HG02678 (cell line): Measurements from ENCODE around the gene ABCA8.

Experiments used
- ATAC-seq: cut with Tn5 transposase; IDR thresholded peaks from one replicate; pipeline ENCODE4 v1.9.1; 2021; ENCODE audit warnings: mild to moderate bottlenecking, moderate library complexity; ENCODE audit not compliant: unreplicated experiment

Gene ABCA8

GRCh38 chr17:68870161-68870826, 84.9 kb downstream of the ABCA8 start:
- no peak for ATAC-seq

DNA sequence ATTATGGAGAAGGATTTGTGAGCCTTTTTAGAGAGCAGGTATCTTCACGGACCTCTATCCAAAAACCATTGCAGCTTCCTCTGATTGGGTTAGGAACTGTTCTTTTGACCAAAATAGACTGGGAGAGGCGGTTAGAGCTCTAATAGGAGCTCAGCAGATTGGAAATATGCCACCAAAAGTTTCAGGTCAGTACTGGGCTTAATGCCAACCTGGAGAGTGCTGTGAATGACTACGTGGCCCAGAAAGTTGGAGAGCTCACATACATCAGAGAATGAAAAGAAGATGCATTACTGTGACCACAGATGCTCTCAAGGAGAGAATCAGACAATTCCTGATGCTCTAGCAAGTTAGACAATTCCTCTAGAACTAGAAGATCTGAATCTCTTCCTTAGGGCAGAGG, 86.5 kb downstream of the ABCA8 start:
- no peak for ATAC-seq

DNA sequence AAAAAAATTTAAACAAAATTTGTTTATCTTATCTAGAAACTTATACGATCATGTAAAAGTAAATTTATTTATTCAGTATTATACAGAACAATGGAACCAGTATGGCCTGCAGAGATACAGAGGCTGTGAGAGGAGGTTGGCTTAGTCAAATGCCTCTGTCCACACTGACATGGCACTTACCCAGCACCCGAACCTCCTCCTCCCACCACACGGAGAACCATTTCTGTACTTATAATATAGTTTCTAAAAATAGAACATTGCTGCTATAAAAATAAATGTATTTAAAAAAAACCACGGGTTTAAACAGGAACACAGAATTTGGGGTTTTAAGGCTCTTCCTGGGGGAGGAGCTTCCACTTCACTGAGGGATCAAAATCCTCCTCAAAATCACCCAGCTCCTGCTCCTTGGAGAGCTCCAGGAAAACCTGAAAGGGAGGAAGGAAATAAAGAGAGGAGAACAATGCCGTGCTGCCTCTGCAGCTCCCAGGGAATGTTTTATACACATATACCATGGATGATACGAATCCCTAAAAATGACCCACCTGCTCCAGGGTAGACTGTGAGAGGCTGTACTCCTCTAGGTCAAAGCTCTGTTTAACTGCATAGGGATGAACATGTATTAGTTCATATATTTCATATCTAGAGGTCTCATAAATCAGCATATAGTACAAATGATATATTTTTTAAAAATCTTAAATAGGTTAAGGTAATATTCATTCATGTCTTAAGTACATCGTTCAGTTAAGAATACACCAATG, 87.3 kb downstream of the ABCA8 start:
- ATAC-seq, result no peak

DNA sequence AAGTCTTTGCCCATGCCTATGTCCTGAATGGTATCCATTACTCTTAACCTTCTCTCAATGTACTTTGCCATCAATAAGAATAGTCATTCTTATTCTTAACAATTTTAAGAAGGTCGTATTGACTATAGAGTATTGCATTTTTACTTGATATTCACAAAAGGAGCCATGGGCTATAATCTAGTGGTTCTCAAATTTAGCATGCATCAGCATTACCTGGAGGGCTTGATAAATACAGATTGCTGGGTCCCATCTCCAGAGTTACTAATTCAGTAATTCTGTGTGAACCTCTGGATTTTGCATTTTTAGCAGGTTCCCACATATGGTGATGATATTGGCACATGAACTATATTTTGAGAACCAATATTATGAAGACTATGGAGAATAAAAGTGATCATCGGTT, 89.6 kb downstream of the ABCA8 start:
- ATAC-seq, result no peak

GRCh38 chr17:68863091-68863652, 92.0 kb downstream of the ABCA8 start:
- ATAC-seq, result no peak

- no peak for ATAC-seq
Observed at GRCh38 chr17:68861602-68862001, 93.6 kb downstream of the ABCA8 start.

GRCh38 chr17:68860941-68861340, 94.3 kb downstream of the ABCA8 start:
- ATAC-seq, result no peak

GRCh38 chr17:68854452-68854851, 100.7 kb downstream of the ABCA8 start:
- ATAC-seq, result no peak

DNA sequence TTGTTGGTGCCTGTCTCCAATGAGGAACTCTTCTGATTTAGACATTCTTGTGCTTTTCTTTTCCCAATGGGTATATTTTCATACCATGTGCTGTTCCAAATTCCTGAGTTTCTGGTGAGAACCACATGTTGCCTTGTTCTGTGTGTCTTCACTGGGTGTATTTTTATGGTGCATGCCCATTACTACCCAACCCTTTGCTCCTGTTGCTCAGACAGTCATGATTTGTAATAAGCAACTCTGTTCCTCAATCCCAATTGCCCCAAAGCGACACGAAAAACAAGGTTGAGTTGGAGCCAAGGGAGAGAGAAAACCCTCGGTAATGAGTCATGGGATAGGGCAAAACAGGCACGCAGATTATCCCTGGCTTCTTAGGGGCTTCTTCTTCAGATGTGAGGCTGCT, 101.8 kb downstream of the ABCA8 start:
- ATAC-seq, result no peak

DNA sequence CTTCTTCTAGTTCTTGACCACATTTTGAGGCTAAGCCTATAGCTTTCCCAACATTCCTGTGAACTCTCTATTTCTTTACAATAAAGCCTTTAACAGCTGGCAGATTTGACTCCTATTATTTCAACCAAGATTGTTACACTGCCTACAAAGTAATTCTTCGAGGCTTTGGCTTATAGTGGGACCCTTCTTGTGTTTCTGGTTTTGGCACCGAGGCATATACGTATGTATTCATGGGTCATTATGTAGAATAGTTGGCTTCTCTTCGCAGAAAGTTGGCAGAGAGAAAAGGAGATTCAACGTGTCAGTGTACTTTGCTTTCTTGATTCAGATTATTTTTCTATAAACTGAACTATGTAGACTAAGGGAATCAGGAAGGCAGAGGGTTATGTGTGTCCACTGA, 102.2 kb downstream of the ABCA8 start:
- no peak for ATAC-seq

DNA sequence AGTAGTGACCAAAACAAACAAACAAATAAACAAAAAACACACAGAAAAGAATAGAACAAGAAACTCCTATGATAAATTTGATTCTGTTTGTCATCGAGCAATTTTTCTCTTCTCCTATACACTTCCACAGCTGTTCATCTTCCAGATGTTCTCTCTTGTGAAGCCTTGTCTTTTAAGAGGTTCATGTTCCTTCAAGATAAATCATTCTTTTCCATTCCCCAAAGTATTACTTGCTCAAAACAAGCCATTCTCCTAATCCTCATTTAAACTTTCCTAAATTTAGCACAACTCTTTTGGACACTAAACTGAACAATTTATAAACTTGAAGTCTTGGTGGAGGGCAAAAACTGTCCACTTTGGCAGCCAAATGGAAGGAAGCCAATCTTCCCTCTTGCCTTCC, 103.3 kb downstream of the ABCA8 start:
- ATAC-seq, result no peak

GRCh38 chr17:68850749-68851510, 104.3 kb downstream of the ABCA8 start:
- ATAC-seq, result no peak

DNA sequence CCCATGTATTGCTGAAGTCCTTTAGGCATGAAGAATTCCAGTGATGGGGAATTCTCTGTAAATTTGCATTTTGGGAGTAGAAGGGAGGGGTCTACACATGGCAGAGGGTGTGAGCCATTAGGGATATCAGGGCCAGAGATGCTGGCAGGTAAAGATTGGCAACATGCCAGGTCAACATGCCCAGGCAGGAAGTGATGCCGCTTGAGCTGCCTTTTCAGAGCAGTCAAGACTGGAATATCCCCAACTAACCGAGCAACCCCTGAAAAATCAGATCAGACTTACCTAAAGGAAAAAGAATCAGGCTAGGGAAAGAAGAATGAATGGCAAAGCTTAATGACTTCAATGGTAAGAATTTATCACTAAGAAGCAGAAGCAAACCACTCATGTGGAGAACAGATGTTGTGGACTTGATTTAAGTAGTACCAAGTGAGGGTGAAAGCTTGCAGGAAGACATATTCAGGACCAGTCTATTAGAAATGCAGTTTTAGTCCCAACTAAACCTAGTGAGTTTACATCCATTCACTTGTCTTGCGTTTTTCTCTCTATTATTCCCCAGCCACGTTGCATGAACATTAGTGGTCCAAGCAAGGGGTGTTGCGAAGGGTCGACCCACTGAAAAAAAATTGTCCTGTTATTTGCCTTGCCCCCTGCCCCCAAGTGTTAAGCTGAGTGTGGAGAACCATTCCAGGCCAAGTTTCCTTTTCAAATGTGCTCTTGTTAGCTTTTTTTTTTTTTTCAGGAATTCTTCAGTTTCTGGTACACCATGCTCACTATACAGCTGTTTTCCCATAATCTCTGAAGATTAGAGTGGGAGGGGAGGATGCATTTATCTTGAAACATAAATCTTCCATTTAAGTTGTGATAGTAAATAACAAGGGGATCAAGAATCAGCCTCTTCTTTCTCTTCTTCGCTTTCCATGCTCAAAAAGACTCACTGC, 105.2 kb downstream of the ABCA8 start:
- no peak for ATAC-seq

DNA sequence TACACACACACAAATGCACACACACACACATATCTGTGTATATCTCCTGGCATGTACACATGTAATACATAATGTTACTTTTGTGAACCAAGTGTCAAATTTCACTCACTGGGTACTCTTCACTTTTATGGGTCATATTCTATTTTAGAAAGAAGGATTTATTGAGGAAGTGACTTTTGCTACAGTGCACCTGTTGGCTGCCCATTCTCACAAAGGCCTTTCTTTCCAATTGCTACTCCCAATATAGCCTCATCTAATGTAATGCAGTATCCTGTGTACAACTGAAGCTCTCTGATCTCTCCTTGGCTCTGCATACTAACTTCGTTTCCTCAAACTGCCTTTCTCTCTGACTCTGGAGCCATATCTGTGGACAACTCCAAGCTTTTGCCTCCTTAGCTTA, 107.5 kb downstream of the ABCA8 start:
- no peak for ATAC-seq

DNA sequence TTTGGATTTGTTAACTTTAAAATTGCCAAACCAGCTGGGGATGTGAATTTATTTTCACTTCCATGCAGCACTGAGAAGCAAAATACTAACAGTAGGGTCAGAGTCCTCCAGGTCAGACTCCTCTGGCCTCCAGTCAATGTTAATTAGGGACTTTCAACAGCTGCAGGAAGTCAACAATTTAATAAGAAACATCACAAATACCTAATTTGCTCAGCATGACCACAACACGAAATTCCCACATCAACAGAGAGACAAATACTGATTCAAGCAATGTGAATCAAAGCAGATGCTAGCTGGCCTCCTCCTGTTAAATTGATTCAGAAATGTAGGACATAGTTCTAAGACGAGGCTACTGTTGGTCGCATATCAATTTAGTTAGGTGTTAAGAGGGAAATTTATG, 111.7 kb downstream of the ABCA8 start:
- no peak for ATAC-seq

GRCh38 chr17:68840073-68840472, 115.1 kb downstream of the ABCA8 start:
- ATAC-seq, result no peak

DNA sequence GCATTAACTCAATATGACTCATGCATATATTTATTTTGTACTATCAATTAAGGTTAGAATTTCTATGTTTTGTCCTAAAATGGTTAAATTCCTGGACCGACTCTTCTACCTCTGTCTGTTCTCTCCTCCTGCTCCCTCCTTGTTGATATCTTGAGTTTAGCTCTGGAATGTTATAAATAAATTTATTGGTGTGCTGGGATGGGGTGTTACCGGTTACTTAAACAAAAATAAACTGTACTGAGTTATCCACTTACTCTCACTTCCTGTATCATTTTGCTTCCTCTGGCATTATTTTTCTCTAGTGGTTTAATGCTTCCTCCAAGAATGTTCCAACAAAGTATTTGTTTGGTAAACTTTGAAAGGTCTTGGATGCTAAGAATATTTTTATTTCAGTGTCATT, 120.1 kb downstream of the ABCA8 start:
- ATAC-seq, result no peak

GRCh38 chr17:68834328-68834836, 120.8 kb downstream of the ABCA8 start:
- no peak for ATAC-seq

GRCh38 chr17:68832109-68832802, 122.9 kb downstream of the ABCA8 start:
- no peak for ATAC-seq

GRCh38 chr17:68831170-68831569, 124.0 kb downstream of the ABCA8 start:
- ATAC-seq, result no peak
